Activated B cell treated with CpG ODN at 0.5 μM for 24 hours (primary cell): ENCODE measurements around the gene FLCN. TPM values are rescaled to one million over a fixed set of nuclear protein-coding genes. Genes with fewer than 3 reads are reported as not detected.
"Not testable (repeated sequence)": the region's sequence is repeated elsewhere in the genome, so short reads cannot be mapped to it uniquely, and the experiment has no call there.

Experiments
- ATAC-seq: fragments of 200-7000 bp; cut with Tn5 transposase; one replicate; pipeline ENCODE4 v1.10.0; 2021; ENCODE audit warnings: low read depth, mild to moderate bottlenecking, moderate library complexity
- CTCF ChIA-PET: fragments of 350-600 bp; sonication (Branson Sonifier 250); formaldehyde crosslinking; loops from one replicate; lab custom pipeline; 2021; ENCODE audit warnings: antibody characterized with exemption; lab: Charles Lee
- POLR2A ChIA-PET: fragments of 350-600 bp; sonication (Branson Sonifier 250); formaldehyde crosslinking; loops from one replicate; lab custom pipeline; 2021; ENCODE audit warnings: antibody characterized with exemption; lab: Charles Lee
- DNase-seq: peaks from one replicate; pipeline ENCODE4 v3.0.0; 2022
- H3K27ac Mint-ChIP-seq: one replicate; pipeline ENCODE4 v1.8.0; 2020; ENCODE audit warnings: mixed read lengths
- H3K27me3 Mint-ChIP-seq: one replicate; pipeline ENCODE4 v1.8.0; 2021; ENCODE audit warnings: mixed read lengths
- H3K36me3 Mint-ChIP-seq: one replicate; pipeline ENCODE4 v1.8.0; 2021; ENCODE audit warnings: low read depth, mixed read lengths
- H3K4me1 Mint-ChIP-seq: one replicate; pipeline ENCODE4 v1.8.0; 2021; ENCODE audit warnings: mixed read lengths
- H3K4me3 Mint-ChIP-seq: one replicate; pipeline ENCODE4 v1.8.0; 2020; ENCODE audit warnings: mild to moderate bottlenecking, mixed read lengths
- H3K9me3 Mint-ChIP-seq: one replicate; pipeline ENCODE4 v1.8.0; 2020; ENCODE audit warnings: mixed read lengths
- intact Hi-C: fragments of 100-400 bp; cut with micrococcal nuclease; formaldehyde crosslinking; loops from one replicate; pipeline ENCODE4 v1.15.1; 2024
- total RNA-seq: library from RNA; stranded (reverse); gene quantifications from 2 replicates; pipeline ENCODE4 v1.2.3, GENCODE V29; 2022
- TF ChIP-seq, protein P1 (sequence below): fragments of 200-600 bp; IDR thresholded peaks from one replicate; pipeline ENCODE4 v1.8.0; 2022; ENCODE audit warnings: antibody characterized with exemption, mild to moderate bottlenecking

FLCN gene
- total RNA-seq, 1 donor from 2014 or later: 62.3 TPM

DNA sequence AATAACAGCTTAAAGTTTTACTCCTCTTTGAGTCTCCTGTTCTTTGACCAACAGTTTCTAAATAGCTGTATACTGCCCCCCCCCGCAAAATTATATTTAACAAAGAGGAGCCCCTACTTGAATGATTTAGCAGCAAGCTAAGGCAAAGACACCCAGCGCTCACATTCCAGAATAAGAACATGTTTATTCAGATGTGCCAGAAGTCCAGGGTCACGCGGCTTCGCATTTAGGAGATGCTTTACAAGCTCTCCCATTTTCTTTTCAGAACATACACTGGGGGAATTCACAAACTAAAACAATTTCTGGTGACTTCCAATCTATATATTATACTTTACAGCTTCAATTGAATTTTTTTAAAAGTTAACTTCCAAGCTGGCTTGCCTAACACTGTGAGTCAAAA is 36.1 kb downstream of the FLCN start:
- no peak overlapping the region for H3K27ac Mint-ChIP-seq
- no peak for DNase-seq
- TF ChIP-seq, protein P1, sequence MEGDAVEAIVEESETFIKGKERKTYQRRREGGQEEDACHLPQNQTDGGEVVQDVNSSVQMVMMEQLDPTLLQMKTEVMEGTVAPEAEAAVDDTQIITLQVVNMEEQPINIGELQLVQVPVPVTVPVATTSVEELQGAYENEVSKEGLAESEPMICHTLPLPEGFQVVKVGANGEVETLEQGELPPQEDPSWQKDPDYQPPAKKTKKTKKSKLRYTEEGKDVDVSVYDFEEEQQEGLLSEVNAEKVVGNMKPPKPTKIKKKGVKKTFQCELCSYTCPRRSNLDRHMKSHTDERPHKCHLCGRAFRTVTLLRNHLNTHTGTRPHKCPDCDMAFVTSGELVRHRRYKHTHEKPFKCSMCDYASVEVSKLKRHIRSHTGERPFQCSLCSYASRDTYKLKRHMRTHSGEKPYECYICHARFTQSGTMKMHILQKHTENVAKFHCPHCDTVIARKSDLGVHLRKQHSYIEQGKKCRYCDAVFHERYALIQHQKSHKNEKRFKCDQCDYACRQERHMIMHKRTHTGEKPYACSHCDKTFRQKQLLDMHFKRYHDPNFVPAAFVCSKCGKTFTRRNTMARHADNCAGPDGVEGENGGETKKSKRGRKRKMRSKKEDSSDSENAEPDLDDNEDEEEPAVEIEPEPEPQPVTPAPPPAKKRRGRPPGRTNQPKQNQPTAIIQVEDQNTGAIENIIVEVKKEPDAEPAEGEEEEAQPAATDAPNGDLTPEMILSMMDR: no peak
- peaks cover 17% of the 10 kb centered on the region for H3K4me1 Mint-ChIP-seq
- peaks cover 11% of the 10 kb centered on the region for H3K36me3 Mint-ChIP-seq
- intact Hi-C loops: no loop called here
- CTCF ChIA-PET: interaction anchor here (0.8 kb wide), 1 partner anchor 11 kb away, joined by 3 read pairs; no protein-coding TSS in a partner anchor
- POLR2A ChIA-PET: interaction anchor here (0.7 kb wide), 1 partner anchor 22 kb away, joined by 3 read pairs; no protein-coding TSS in a partner anchor
- H3K27me3 Mint-ChIP-seq: no peaks in the 10 kb centered on the region
- no peak overlapping the region for H3K4me3 Mint-ChIP-seq
- no peak for ATAC-seq
- H3K9me3 Mint-ChIP-seq: no peaks in the 10 kb centered on the region

DNA sequence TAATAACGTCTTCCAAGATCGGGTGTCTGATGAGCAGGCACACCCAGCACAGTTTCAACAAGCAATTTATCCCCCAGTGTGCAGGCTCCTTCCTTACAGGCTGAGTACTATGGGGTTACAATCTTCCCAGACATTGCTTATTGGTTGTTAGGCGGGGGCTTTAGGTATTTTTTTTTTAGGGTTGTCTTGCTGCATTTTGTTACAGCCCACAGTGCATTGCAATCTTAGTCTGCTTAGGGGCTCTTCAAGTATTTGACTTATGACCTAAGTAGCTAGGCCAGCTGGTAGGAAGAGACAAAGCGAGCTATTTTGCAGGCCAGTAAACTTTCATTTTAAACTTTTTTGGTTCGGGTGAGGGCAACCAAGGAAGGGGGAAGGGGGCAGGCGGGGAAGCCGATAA is 36.7 kb downstream of the FLCN start:
- H3K27me3 Mint-ChIP-seq: no peaks in the 10 kb centered on the region
- no peak for ATAC-seq
- H3K27ac Mint-ChIP-seq: no peak overlapping the region
- DNase-seq: no peak
- H3K9me3 Mint-ChIP-seq: no peaks in the 10 kb centered on the region
- H3K4me1 Mint-ChIP-seq: peaks cover 12% of the 10 kb centered on the region
- H3K4me3 Mint-ChIP-seq: no peak overlapping the region
- TF ChIP-seq, protein P1: no peak
- intact Hi-C loops: no loop called here
- ChIA-PET CTCF (interaction anchor here (0.8 kb wide), 1 partner anchor 10 kb away, joined by 3 read pairs; no protein-coding TSS in a partner anchor), POLR2A (interaction anchor here (0.7 kb wide), 1 partner anchor 23 kb away, joined by 3 read pairs; no protein-coding TSS in a partner anchor)
- peaks cover 10% of the 10 kb centered on the region for H3K36me3 Mint-ChIP-seq

DNA sequence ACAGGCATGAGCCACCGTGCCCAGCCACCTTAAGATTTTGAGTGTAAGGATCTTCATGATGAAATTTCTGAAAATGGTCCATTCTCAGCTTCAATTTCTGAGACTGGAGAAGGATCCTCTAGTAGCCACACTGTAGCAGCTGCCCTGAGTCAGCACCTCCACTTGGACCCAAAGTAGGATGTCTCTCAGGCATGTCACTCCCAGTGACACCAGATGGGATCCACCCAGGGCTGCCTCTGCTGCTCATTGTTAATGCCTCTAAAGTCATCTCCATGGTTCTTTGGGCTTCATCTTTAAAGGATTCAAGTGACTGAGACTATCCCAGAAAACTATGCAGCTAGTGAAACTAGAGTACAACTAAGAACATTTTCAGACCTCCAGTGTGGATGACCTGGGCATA is 38.7 kb downstream of the FLCN start:
- CTCF ChIA-PET: no interaction called here

DNA sequence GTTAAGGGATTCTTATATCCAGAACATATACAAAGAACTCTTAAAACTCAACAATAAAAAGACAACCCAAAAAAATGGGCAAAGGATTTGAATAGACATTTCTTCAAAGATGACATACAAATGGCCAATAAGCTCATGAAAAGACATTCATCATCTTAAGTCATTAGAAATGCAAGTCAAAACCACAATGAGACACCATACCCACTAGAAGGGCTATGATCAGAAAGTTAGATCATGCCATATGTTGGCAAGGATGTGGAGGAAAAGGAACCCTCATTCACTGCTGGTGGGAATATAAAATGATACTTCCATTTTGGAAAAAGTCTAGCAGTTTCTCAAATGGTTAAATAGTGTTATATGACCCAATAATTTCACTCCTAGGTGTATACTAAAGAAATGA is 40.2 kb downstream of the FLCN start:
- peaks cover 13% of the 10 kb centered on the region for H3K4me1 Mint-ChIP-seq
- no peak overlapping the region for H3K4me3 Mint-ChIP-seq
- DNase-seq (no peak), ATAC-seq (no peak)
- H3K27ac Mint-ChIP-seq: no peak overlapping the region
- intact Hi-C loops: no loop called here
- CTCF ChIA-PET: no interaction called here
- no peaks in the 10 kb centered on the region for H3K9me3 Mint-ChIP-seq
- H3K27me3 Mint-ChIP-seq: no peaks in the 10 kb centered on the region
- TF ChIP-seq, protein P1: no peak
- peaks cover 2% of the 10 kb centered on the region for H3K36me3 Mint-ChIP-seq
- POLR2A ChIA-PET: interaction anchor here (0.6 kb wide), 1 partner anchor 265 kb away, joined by 3 read pairs; no protein-coding TSS in a partner anchor

More for the DNA sequence above, 38.7 kb downstream of the FLCN start:
- TF ChIP-seq, protein P1: no peak
- Mint-ChIP-seq H3K4me3 (no peak overlapping the region), H3K9me3 (no peaks in the 10 kb centered on the region), H3K36me3 (peaks cover 10% of the 10 kb centered on the region), H3K4me1 (peaks cover 3% of the 10 kb centered on the region), H3K27me3 (no peaks in the 10 kb centered on the region), H3K27ac (no peak overlapping the region)
- ATAC-seq: no peak
- DNase-seq: no peak
- intact Hi-C loops: no loop called here
- POLR2A ChIA-PET: interaction anchor here (1.0 kb wide), 1 partner anchor 17 kb away, joined by 3 read pairs; no protein-coding TSS in a partner anchor

DNA sequence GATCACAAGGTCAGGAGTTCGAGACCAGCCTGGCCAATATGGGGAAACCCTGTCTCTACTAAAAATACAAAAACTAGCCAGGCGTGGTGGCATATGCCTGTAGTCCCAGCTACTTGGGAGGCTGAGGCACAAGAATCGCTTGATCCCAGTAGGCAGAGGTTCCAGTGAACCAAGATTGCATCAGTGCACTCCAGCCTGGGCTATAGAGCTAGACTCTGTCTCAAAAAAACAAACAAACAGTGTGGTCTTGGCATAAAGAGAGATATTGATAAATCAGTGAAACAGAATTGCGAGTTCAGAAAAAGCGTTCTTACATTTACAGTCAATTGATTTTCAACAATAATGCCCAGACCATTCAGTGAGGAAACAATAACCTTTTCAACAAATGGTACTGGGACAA is 41.5 kb downstream of the FLCN start:
- POLR2A ChIA-PET, ATAC-seq, H3K4me3 Mint-ChIP-seq, DNase-seq, H3K9me3 Mint-ChIP-seq, H3K36me3 Mint-ChIP-seq, intact Hi-C loops, H3K27ac Mint-ChIP-seq, H3K27me3 Mint-ChIP-seq: not testable (repeated sequence)
- peaks cover 13% of the 10 kb centered on the region for H3K4me1 Mint-ChIP-seq
- CTCF ChIA-PET: interaction anchor here (1.4 kb wide), 1 partner anchor 75 kb away, joined by 3 read pairs; no protein-coding TSS in a partner anchor
